Measurements from ENCODE around the gene ADAMTS15.

Gene ADAMTS15

GRCh38 chr11:130509942-130510341 is 61.5 kb downstream of the ADAMTS15 start:
- peaks cover 0 to 48% (median 22%) of the 10 kb centered on the region in 4 donors for H3K4me1 ChIP-seq
- no peaks in the 10 kb centered on the region for H3K36me3 ChIP-seq
- TF ChIP-seq CTCF (IDR thresholded peaks at IDR 0.05), result no peak
- H3K27ac ChIP-seq, result peak overlapping the region; percentile 83 to 85
- H3K4me3 ChIP-seq, result no peak overlapping the region
- no peak for DNase-seq
- H3K9me3 ChIP-seq, result no peaks in the 10 kb centered on the region
- H3K27me3 ChIP-seq, result no peaks in the 10 kb centered on the region
- intact Hi-C loops (cut with DNase I; ENCODE audit: low total_unique reads), result no loop called here

- Histone ChIP-seq H3K4me3 (no peak overlapping the region), H3K9me3 (no peaks in the 10 kb centered on the region), H3K27ac (peak overlapping the region; percentile 83 to 85), H3K27me3 (no peaks in the 10 kb centered on the region), H3K4me1 (peaks cover 0 to 48% (median 23%) of the 10 kb centered on the region in 4 donors), H3K36me3 (no peaks in the 10 kb centered on the region)
- DNase-seq, result no peak
- TF ChIP-seq CTCF (IDR thresholded peaks at IDR 0.05), result no peak
- intact Hi-C loops (cut with DNase I; ENCODE audit: low total_unique reads), result no loop called here
Observed at GRCh38 chr11:130510407-130511006, 62.1 kb downstream of the ADAMTS15 start.

GRCh38 chr11:130511765-130512164 is 63.3 kb downstream of the ADAMTS15 start:
- intact Hi-C loops (cut with DNase I; ENCODE audit: low total_unique reads), result no loop called here
- no peak for DNase-seq
- Histone ChIP-seq H3K4me3 (no peak overlapping the region), H3K4me1 (peaks cover 0 to 48% (median 23%) of the 10 kb centered on the region in 4 donors), H3K27me3 (no peaks in the 10 kb centered on the region), H3K9me3 (no peaks in the 10 kb centered on the region), H3K27ac (peak overlapping the region; percentile 83 to 85), H3K36me3 (no peaks in the 10 kb centered on the region)
- TF ChIP-seq CTCF (IDR thresholded peaks at IDR 0.05), result no peak

GRCh38 chr11:130512662-130513061 is 64.2 kb downstream of the ADAMTS15 start:
- DNase-seq, result no peak
- no peaks in the 10 kb centered on the region for H3K27me3 ChIP-seq
- no peak for TF ChIP-seq CTCF (IDR thresholded peaks at IDR 0.05)
- peaks cover 0 to 48% (median 23%) of the 10 kb centered on the region in 4 donors for H3K4me1 ChIP-seq
- peak overlapping the region; percentile 83 to 85 for H3K27ac ChIP-seq
- H3K36me3 ChIP-seq, result no peaks in the 10 kb centered on the region
- no peaks in the 10 kb centered on the region for H3K9me3 ChIP-seq
- no peak overlapping the region for H3K4me3 ChIP-seq
- intact Hi-C loops (cut with DNase I; ENCODE audit: low total_unique reads), result no loop called here

- Histone ChIP-seq H3K27me3 (no peaks in the 10 kb centered on the region), H3K27ac (peak overlapping the region; percentile 83 to 85), H3K4me1 (peaks cover 0 to 48% (median 23%) of the 10 kb centered on the region in 4 donors), H3K36me3 (no peaks in the 10 kb centered on the region), H3K9me3 (no peaks in the 10 kb centered on the region), H3K4me3 (no peak overlapping the region)
- no peak for TF ChIP-seq CTCF (IDR thresholded peaks at IDR 0.05)
- no peak for DNase-seq
- intact Hi-C loops (cut with DNase I; ENCODE audit: low total_unique reads), result no loop called here
Observed at GRCh38 chr11:130513132-130513531, 64.7 kb downstream of the ADAMTS15 start.

All from tibial artery (tissue), 4 donors.